K562 (cell line): Measurements from ENCODE around the gene MELK. TPM values are rescaled to one million over a fixed set of nuclear protein-coding genes. Genes with fewer than 3 reads are reported as not detected.

Experiments used
- EGR1 ChIP-seq: fragments of 450-650 bp; conservative IDR thresholded peaks from 2 replicates; pipeline ENCODE4 v1.6.1; 2017; ENCODE audit warnings: mild to moderate bottlenecking
- FOXP4 ChIP-seq: sonication (generic); formaldehyde crosslinking; IDR thresholded peaks from 2 replicates; pipeline ENCODE4 v1.8.0; 2022; ENCODE audit warnings: mild to moderate bottlenecking, missing genetic modification reagents, borderline replicate concordance
- KLF10 ChIP-seq: fragments of 250-450 bp; sonication (Bioruptor Pico); IDR thresholded peaks from 2 replicates; pipeline ENCODE4 v1.6.1; 2021; ENCODE audit warnings: matching md5 sums
- MAFF ChIP-seq: IDR thresholded peaks from 2 replicates; pipeline ENCODE4 v1.6.1; 2012; ENCODE audit warnings: low read length, improper control_type of control experiment
- MAFG ChIP-seq: fragments of 450-650 bp; conservative IDR thresholded peaks from 2 replicates; pipeline ENCODE4 v1.6.1; 2016; ENCODE audit warnings: missing genetic modification characterization, missing compliant biosample characterization
- MGA ChIP-seq: fragments of 450-650 bp; IDR thresholded peaks from 2 replicates; pipeline ENCODE4 v1.6.1; 2016; ENCODE audit warnings: mild to moderate bottlenecking, moderate library complexity
- PRPF4 ChIP-seq: fragments of 200-400 bp; formaldehyde crosslinking; IDR thresholded peaks from one replicate; pipeline ENCODE4 v1.6.1; 2017; ENCODE audit warnings: low read length, low read depth, mild to moderate bottlenecking; ENCODE audit not compliant: insufficient read depth, poor library complexity, severe bottlenecking
- SIN3B ChIP-seq: fragments of 450-650 bp; IDR thresholded peaks from 2 replicates; pipeline ENCODE4 v1.6.1; 2017; ENCODE audit warnings: low read depth, mild to moderate bottlenecking, moderate library complexity
- ZNF143 ChIP-seq: sonication (generic); formaldehyde crosslinking; IDR thresholded peaks from 2 replicates; pipeline ENCODE4 v1.9.0; 2022; ENCODE audit warnings: mild to moderate bottlenecking, missing genetic modification reagents
- ZNF699 ChIP-seq: fragments of 250-450 bp; sonication (Bioruptor Pico); IDR thresholded peaks from 2 replicates; pipeline ENCODE4 v1.8.0; 2021; ENCODE audit warnings: mild to moderate bottlenecking, moderate library complexity; ENCODE audit not compliant: insufficient replicate concordance
- polyA plus RNA-seq, 8 experiments: library from polyadenylated mRNA; depleted of rRNA in 4 of 8; stranded (reverse) in 5 of 8; unstranded in 3 of 8; fragments of >200 nt; fragmentation: Nextera tagmentation in 2 of 8; fragmentation: Illumina TruSeq in 1 of 8; extraction: Ambion mirVana in 2 of 8; extraction: Trizol in 1 of 8; gene quantifications; 2 replicates each; pipeline versions ENCODE4 v1.2.1 to v1.2.3, GENCODE V29; 2011 to 2014; ENCODE audit warnings: inconsistent platforms in 1 of 8, missing spikeins in 1 of 8
- total RNA-seq, 7 experiments: library from RNA; depleted of rRNA in 6 of 7; stranded (reverse); fragments of >200 nt in 6 of 7; fragmentation: Illumina TruSeq in 2 of 7; extraction: Trizol in 2 of 7; gene quantifications; 2 replicates each; pipeline versions ENCODE4 v1.2.1 to v1.2.3, GENCODE V29; 2011 to 2021; ENCODE audit warnings: low replicate concordance in 1 of 7
- TF ChIP-seq, protein P1 (sequence below), 3 experiments: fragments of 200-800 bp in 1 of 3; fragments of 250-450 bp in 1 of 3; fragments of 450-650 bp in 1 of 3; sonication (Bioruptor Pico) in 1 of 3; sonication (Bioruptor generic) in 1 of 3; formaldehyde crosslinking in 1 of 3; IDR thresholded peaks; 2 replicates each; pipeline versions ENCODE4 v1.6.1 to v1.8.0; 2016 to 2022; ENCODE audit warnings: mild to moderate bottlenecking in 2 of 3, missing genetic modification characterization in 2 of 3, missing compliant biosample characterization in 1 of 3, moderate library complexity in 1 of 3

MELK gene
- total and polyA plus RNA-seq, 9 of the 15 experiments (the other 6 are each of a cell fraction or from before 2014, with no cell fraction given), result 33.3 to 57.3 (median 43.8) TPM

- no peak for TF ChIP-seq MGA
- TF ChIP-seq FOXP4, result no peak
- no peak for TF ChIP-seq ZNF143 (CRISPR knock-in tag)
- no peak for TF ChIP-seq EGR1
- TF ChIP-seq MAFF, result 0 out of 2 replicates have a peak, but pooled peaks have one; percentile 25
- no peak for TF ChIP-seq PRPF4
- no peak for TF ChIP-seq SIN3B
- TF ChIP-seq ZNF699 (CRISPR knock-in tag), result no peak
- peak; percentile 32; the same call in 1 of the 2 replicates for TF ChIP-seq MAFG (tag)
- TF ChIP-seq, protein P1, sequence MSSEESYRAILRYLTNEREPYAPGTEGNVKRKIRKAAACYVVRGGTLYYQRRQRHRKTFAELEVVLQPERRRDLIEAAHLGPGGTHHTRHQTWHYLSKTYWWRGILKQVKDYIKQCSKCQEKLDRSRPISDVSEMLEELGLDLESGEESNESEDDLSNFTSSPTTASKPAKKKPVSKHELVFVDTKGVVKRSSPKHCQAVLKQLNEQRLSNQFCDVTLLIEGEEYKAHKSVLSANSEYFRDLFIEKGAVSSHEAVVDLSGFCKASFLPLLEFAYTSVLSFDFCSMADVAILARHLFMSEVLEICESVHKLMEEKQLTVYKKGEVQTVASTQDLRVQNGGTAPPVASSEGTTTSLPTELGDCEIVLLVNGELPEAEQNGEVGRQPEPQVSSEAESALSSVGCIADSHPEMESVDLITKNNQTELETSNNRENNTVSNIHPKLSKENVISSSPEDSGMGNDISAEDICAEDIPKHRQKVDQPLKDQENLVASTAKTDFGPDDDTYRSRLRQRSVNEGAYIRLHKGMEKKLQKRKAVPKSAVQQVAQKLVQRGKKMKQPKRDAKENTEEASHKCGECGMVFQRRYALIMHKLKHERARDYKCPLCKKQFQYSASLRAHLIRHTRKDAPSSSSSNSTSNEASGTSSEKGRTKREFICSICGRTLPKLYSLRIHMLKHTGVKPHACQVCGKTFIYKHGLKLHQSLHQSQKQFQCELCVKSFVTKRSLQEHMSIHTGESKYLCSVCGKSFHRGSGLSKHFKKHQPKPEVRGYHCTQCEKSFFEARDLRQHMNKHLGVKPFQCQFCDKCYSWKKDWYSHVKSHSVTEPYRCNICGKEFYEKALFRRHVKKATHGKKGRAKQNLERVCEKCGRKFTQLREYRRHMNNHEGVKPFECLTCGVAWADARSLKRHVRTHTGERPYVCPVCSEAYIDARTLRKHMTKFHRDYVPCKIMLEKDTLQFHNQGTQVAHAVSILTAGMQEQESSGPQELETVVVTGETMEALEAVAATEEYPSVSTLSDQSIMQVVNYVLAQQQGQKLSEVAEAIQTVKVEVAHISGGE (CRISPR knock-in tag; IDR thresholded peaks at IDR 0.05), result no peak
- TF ChIP-seq KLF10 (CRISPR knock-in tag), result no peak
These were observed 92.1 kb downstream of the MELK start (continued) for GRCh38 chr9:36664806-36665205.
